Fibroblast of the aortic adventitia (primary cell): ENCODE measurements around the gene TMC3. TPM values are rescaled to one million over a fixed set of nuclear protein-coding genes. Genes with fewer than 3 reads are reported as not detected.
"Not testable (repeated sequence)": the region's sequence is repeated elsewhere in the genome, so short reads cannot be mapped to it uniquely, and the experiment has no call there.

Experiments
- DNase-seq: peaks from one replicate; pipeline ENCODE4 v3.0.0-alpha.2; 2010; ENCODE audit warnings: low read depth
- H3K4me3 ChIP-seq: 2 replicates; pipeline ENCODE4 v1.5.1; 2011; ENCODE audit warnings: low read depth, mild to moderate bottlenecking, control low read depth, low read length, moderate library complexity
- CTCF ChIP-seq: IDR thresholded peaks from 2 replicates; pipeline ENCODE4 v1.5.1; 2011; ENCODE audit warnings: mild to moderate bottlenecking, low read length, control low read depth, inconsistent platforms; ENCODE audit not compliant: insufficient read depth
- total RNA-seq: library from RNA; depleted of rRNA; stranded (reverse); fragments of >200 nt; gene quantifications from 2 replicates; pipeline ENCODE4 v1.2.3, GENCODE V29; 2012; ENCODE audit warnings: low replicate concordance

Gene TMC3
- total RNA-seq, 1 donor, result under 0.01 TPM

- DNase-seq, result peak; percentile 83
Measured at GRCh38 chr15:81334768-81335435, 39.1 kb downstream of the TMC3 start.

GRCh38 chr15:81333363-81333762 is 40.6 kb downstream of the TMC3 start:
- TF ChIP-seq CTCF, result no peak
- no peak overlapping the region for H3K4me3 ChIP-seq
- DNase-seq, result no peak

More at GRCh38 chr15:81334768-81335435, 39.1 kb downstream of the TMC3 start:
- no peak overlapping the region for H3K4me3 ChIP-seq
- no peak for TF ChIP-seq CTCF

GRCh38 chr15:81332326-81332725 is 41.7 kb downstream of the TMC3 start:
- no peak for DNase-seq
- no peak for TF ChIP-seq CTCF
- no peak overlapping the region for H3K4me3 ChIP-seq

GRCh38 chr15:81331600-81331999 is 42.4 kb downstream of the TMC3 start:
- H3K4me3 ChIP-seq, result no peak overlapping the region
- no peak for TF ChIP-seq CTCF
- no peak for DNase-seq

GRCh38 chr15:81331141-81331540 is 42.9 kb downstream of the TMC3 start:
- H3K4me3 ChIP-seq, result not testable (repeated sequence)
- peak; percentile 62 for DNase-seq

- no peak for DNase-seq
- no peak for TF ChIP-seq CTCF
- no peak overlapping the region for H3K4me3 ChIP-seq
Measured at GRCh38 chr15:81330366-81331090, 43.5 kb downstream of the TMC3 start.

- no peak for TF ChIP-seq CTCF
- DNase-seq, result no peak
- no peak overlapping the region for H3K4me3 ChIP-seq
Measured at GRCh38 chr15:81329446-81329845, 44.6 kb downstream of the TMC3 start.
